Duodenal mucosa (tissue), 2 donors: ENCODE results near the gene TMF1.
A peak's percentile ranks its signal among the peaks of the same experiment; 100 is the strongest.

Experiments
- H3K27ac ChIP-seq: one replicate; pipeline ENCODE4 v1.7.0; 2013; ENCODE audit warnings: low read depth, low read length
- H3K27me3 ChIP-seq, 2 donors: one replicate each; pipeline ENCODE4 v1.7.0; 2013; ENCODE audit warnings: low read length in 2 of 2, control low read depth in 1 of 2; ENCODE audit not compliant: insufficient read depth in 2 of 2, control insufficient read depth in 1 of 2
- H3K36me3 ChIP-seq, 2 donors: one replicate each; pipeline ENCODE4 v1.7.0; 2013; ENCODE audit warnings: low read length in 2 of 2, control low read depth in 1 of 2; ENCODE audit not compliant: insufficient read depth in 2 of 2, control insufficient read depth in 1 of 2
- H3K4me1 ChIP-seq, 2 donors: one replicate each; pipeline ENCODE4 v1.7.0; 2013; ENCODE audit warnings: low read length in 2 of 2, control low read depth in 1 of 2; ENCODE audit not compliant: insufficient read depth in 2 of 2, control insufficient read depth in 1 of 2
- H3K4me3 ChIP-seq, 2 donors: one replicate each; pipeline ENCODE4 v1.7.0; 2013; ENCODE audit warnings: low read length in 2 of 2, low read depth in 1 of 2
- H3K9ac ChIP-seq, 2 donors: one replicate each; pipeline ENCODE4 v1.7.0; 2013; ENCODE audit warnings: low read length in 2 of 2, low read depth in 1 of 2
- H3K9me3 ChIP-seq, 2 donors: one replicate each; pipeline ENCODE4 v1.7.0; 2013; ENCODE audit warnings: low read length in 2 of 2, control low read depth in 1 of 2; ENCODE audit not compliant: control insufficient read depth in 1 of 2

Gene TMF1

GRCh38 chr3:69052472-69052898, 352 bp upstream of the TMF1 start:
- peak overlapping the region; percentile 21 to 98 for H3K9ac ChIP-seq
- no peaks in the 10 kb centered on the region for H3K9me3 ChIP-seq
- H3K4me1 ChIP-seq = peaks cover 25% of the 10 kb centered on the region in 2 donors
- no peaks in the 10 kb centered on the region for H3K27me3 ChIP-seq
- H3K27ac ChIP-seq = peak overlapping the region; percentile 94
- H3K36me3 ChIP-seq = peaks cover 8 to 12% of the 10 kb centered on the region in 2 donors
- H3K4me3 ChIP-seq = peak overlapping the region; percentile 70 to 86

GRCh38 chr3:69048990-69049389, 3.1 kb downstream of the TMF1 start:
- no peaks in the 10 kb centered on the region for H3K27me3 ChIP-seq
- H3K9ac ChIP-seq = no peak overlapping the region
- peaks cover 12 to 36% of the 10 kb centered on the region in 2 donors for H3K36me3 ChIP-seq
- no peak overlapping the region for H3K4me3 ChIP-seq
- no peak overlapping the region for H3K27ac ChIP-seq
- peaks cover 25 to 32% of the 10 kb centered on the region in 2 donors for H3K4me1 ChIP-seq
- H3K9me3 ChIP-seq = no peaks in the 10 kb centered on the region

GRCh38 chr3:69044608-69045007, 7.5 kb downstream of the TMF1 start:
- Histone ChIP-seq H3K4me1 (peaks cover 8 to 25% of the 10 kb centered on the region in 2 donors), H3K36me3 (peaks cover 28 to 71% of the 10 kb centered on the region in 2 donors), H3K9ac (no peak overlapping the region), H3K27me3 (no peaks in the 10 kb centered on the region), H3K4me3 (no peak overlapping the region), H3K27ac (no peak overlapping the region), H3K9me3 (no peaks in the 10 kb centered on the region)

GRCh38 chr3:69033470-69033869, 18.7 kb downstream of the TMF1 start:
- H3K36me3 ChIP-seq = peaks cover 40 to 82% of the 10 kb centered on the region in 2 donors
- no peak overlapping the region for H3K9ac ChIP-seq
- H3K4me1 ChIP-seq = no peaks in the 10 kb centered on the region
- no peaks in the 10 kb centered on the region for H3K9me3 ChIP-seq
- H3K27ac ChIP-seq = no peak overlapping the region
- H3K27me3 ChIP-seq = no peaks in the 10 kb centered on the region
- no peak overlapping the region for H3K4me3 ChIP-seq

- Histone ChIP-seq H3K9ac (no peak overlapping the region), H3K4me1 (no peaks in the 10 kb centered on the region), H3K4me3 (no peak overlapping the region), H3K36me3 (peaks cover 37 to 81% of the 10 kb centered on the region in 2 donors), H3K9me3 (no peaks in the 10 kb centered on the region), H3K27ac (no peak overlapping the region), H3K27me3 (no peaks in the 10 kb centered on the region)
Observed at GRCh38 chr3:69032737-69033136, 19.4 kb downstream of the TMF1 start.

GRCh38 chr3:69032142-69032541, 20.0 kb downstream of the TMF1 start:
- no peaks in the 10 kb centered on the region for H3K27me3 ChIP-seq
- H3K4me3 ChIP-seq = no peak overlapping the region
- peaks cover 39 to 87% of the 10 kb centered on the region in 2 donors for H3K36me3 ChIP-seq
- no peak overlapping the region for H3K27ac ChIP-seq
- H3K9me3 ChIP-seq = no peaks in the 10 kb centered on the region
- no peak overlapping the region for H3K9ac ChIP-seq
- H3K4me1 ChIP-seq = no peaks in the 10 kb centered on the region

- peaks cover 41 to 86% of the 10 kb centered on the region in 2 donors for H3K36me3 ChIP-seq
- no peak overlapping the region for H3K27ac ChIP-seq
- H3K4me3 ChIP-seq = no peak overlapping the region
- H3K9ac ChIP-seq = no peak overlapping the region
- no peaks in the 10 kb centered on the region for H3K4me1 ChIP-seq
- H3K27me3 ChIP-seq = no peaks in the 10 kb centered on the region
- no peaks in the 10 kb centered on the region for H3K9me3 ChIP-seq
Observed at GRCh38 chr3:69031635-69032034, 20.5 kb downstream of the TMF1 start.

- H3K27ac ChIP-seq = no peak overlapping the region
- no peaks in the 10 kb centered on the region for H3K9me3 ChIP-seq
- peaks cover 13 to 19% of the 10 kb centered on the region in 2 donors for H3K36me3 ChIP-seq
- no peak overlapping the region for H3K4me3 ChIP-seq
- no peaks in the 10 kb centered on the region for H3K27me3 ChIP-seq
- H3K9ac ChIP-seq = no peak overlapping the region
- H3K4me1 ChIP-seq = no peaks in the 10 kb centered on the region
Observed at GRCh38 chr3:69020857-69021256, 31.3 kb downstream of the TMF1 start.

- Histone ChIP-seq H3K27me3 (no peaks in the 10 kb centered on the region), H3K9me3 (no peaks in the 10 kb centered on the region), H3K9ac (no peak overlapping the region), H3K27ac (no peak overlapping the region), H3K36me3 (peaks cover 13 to 14% of the 10 kb centered on the region in 2 donors), H3K4me1 (no peaks in the 10 kb centered on the region), H3K4me3 (no peak overlapping the region)
Observed at GRCh38 chr3:69020424-69020823, 31.7 kb downstream of the TMF1 start.

- Histone ChIP-seq H3K9ac (no peak overlapping the region), H3K36me3 (peaks cover 0 to 5% of the 10 kb centered on the region in 2 donors), H3K27ac (no peak overlapping the region), H3K27me3 (no peaks in the 10 kb centered on the region), H3K4me3 (no peak overlapping the region), H3K9me3 (no peaks in the 10 kb centered on the region), H3K4me1 (peaks cover 6 to 12% of the 10 kb centered on the region in 2 donors)
Observed at GRCh38 chr3:69016901-69017300, 35.2 kb downstream of the TMF1 start.

GRCh38 chr3:69016102-69016501, 36.0 kb downstream of the TMF1 start:
- H3K4me1 ChIP-seq = peaks cover 6 to 12% of the 10 kb centered on the region in 2 donors
- H3K27ac ChIP-seq = no peak overlapping the region
- no peak overlapping the region for H3K4me3 ChIP-seq
- peaks cover 0 to 5% of the 10 kb centered on the region in 2 donors for H3K36me3 ChIP-seq
- no peak overlapping the region for H3K9ac ChIP-seq
- no peaks in the 10 kb centered on the region for H3K27me3 ChIP-seq
- H3K9me3 ChIP-seq = no peaks in the 10 kb centered on the region
